Caco-2 (cell line): ENCODE measurements around the gene ZIC1. TPM values are rescaled to one million over a fixed set of nuclear protein-coding genes. Genes with fewer than 3 reads are reported as not detected.

ENCODE experiments used
- BruUV-seq: library from RNA; stranded (reverse); fragments of 400-500 nt; replicated peaks from 2 replicates; lab custom pipeline; 2021; lab: Mats Ljungman, UMichigan
- CTCF ChIA-PET: fragments of 300-600 bp; sonication (Branson Sonifier 250); formaldehyde crosslinking; loops from one replicate; lab custom pipeline; 2022; ENCODE audit warnings: antibody characterized with exemption; lab: Charles Lee
- POLR2A ChIA-PET: fragments of 300-600 bp; sonication (Branson Sonifier 250); formaldehyde crosslinking; loops from one replicate; lab custom pipeline; 2022; ENCODE audit warnings: antibody characterized with exemption; lab: Charles Lee
- DNase-seq, 2 experiments: peaks; one replicate each; pipeline versions ENCODE4 v3.0.0 to v3.0.0-alpha.2; 2020 to 2022
- H3K27me3 ChIP-seq: replicated peaks from 2 replicates; pipeline ENCODE4 v1.6.0; 2011; ENCODE audit warnings: low read length; ENCODE audit not compliant: control insufficient read depth, insufficient read depth
- H3K36me3 ChIP-seq: 2 replicates; pipeline ENCODE4 v1.5.1; 2011; ENCODE audit warnings: low read length; ENCODE audit not compliant: control insufficient read depth, insufficient read depth
- H3K4me1 ChIP-seq: fragments of 250-450 bp; sonication (Bioruptor Pico); 2 replicates; pipeline ENCODE4 v1.5.1; 2020; ENCODE audit warnings: mild to moderate bottlenecking
- H3K4me3 ChIP-seq: 2 replicates; pipeline ENCODE4 v1.5.1; 2011; ENCODE audit warnings: low read depth, mild to moderate bottlenecking, control low read depth, low read length
- H3K9me3 ChIP-seq: fragments of 250-450 bp; sonication (Bioruptor Pico); 2 replicates; pipeline ENCODE4 v1.5.1; 2020; ENCODE audit warnings: mild to moderate bottlenecking, moderate library complexity
- H3K27ac Mint-ChIP-seq: one replicate; pipeline ENCODE4 v1.8.0; 2022; ENCODE audit warnings: mixed read lengths; ENCODE audit not compliant: unreplicated experiment
- H3K27me3 Mint-ChIP-seq: one replicate; pipeline ENCODE4 v1.8.0; 2022; ENCODE audit warnings: mixed read lengths; ENCODE audit not compliant: insufficient read depth, unreplicated experiment
- H3K36me3 Mint-ChIP-seq: one replicate; pipeline ENCODE4 v1.8.0; 2022; ENCODE audit warnings: mild to moderate bottlenecking, mixed read lengths; ENCODE audit not compliant: insufficient read depth, unreplicated experiment
- H3K4me1 Mint-ChIP-seq: one replicate; pipeline ENCODE4 v1.8.0; 2022; ENCODE audit warnings: low read depth, mixed read lengths; ENCODE audit not compliant: unreplicated experiment
- H3K4me3 Mint-ChIP-seq: one replicate; pipeline ENCODE4 v1.8.0; 2022; ENCODE audit warnings: mild to moderate bottlenecking, moderate library complexity, mixed read lengths; ENCODE audit not compliant: unreplicated experiment
- H3K9me3 Mint-ChIP-seq: one replicate; pipeline ENCODE4 v1.8.0; 2022; ENCODE audit warnings: mixed read lengths; ENCODE audit not compliant: unreplicated experiment
- intact Hi-C: fragments of 100-400 bp; cut with micrococcal nuclease; formaldehyde crosslinking; loops from one replicate; pipeline ENCODE4 v1.10.0; 2022; ENCODE audit not compliant: unreplicated experiment
- total RNA-seq: library from RNA; stranded (reverse); gene quantifications from 2 replicates; pipeline ENCODE4 v1.2.3, GENCODE V29; 2022
- TF ChIP-seq, protein P1 (sequence below), 2 experiments: fragments of 200-600 bp in 1 of 2; IDR thresholded peaks; 1 replicate in 1 of 2; 2 replicates in 1 of 2; pipeline versions ENCODE4 v1.5.1 to v1.8.0; 2011 to 2022; ENCODE audit warnings: antibody characterized with exemption in 1 of 2, control low read depth in 1 of 2, inconsistent platforms in 1 of 2, low read depth in 1 of 2, low read length in 1 of 2, mild to moderate bottlenecking in 1 of 2, moderate library complexity in 1 of 2; ENCODE audit not compliant: insufficient read depth in 1 of 2, severe bottlenecking in 1 of 2, unreplicated experiment in 1 of 2

ZIC1 gene
- total RNA-seq, 1 experiment from 2014 or later = not detected

DNA sequence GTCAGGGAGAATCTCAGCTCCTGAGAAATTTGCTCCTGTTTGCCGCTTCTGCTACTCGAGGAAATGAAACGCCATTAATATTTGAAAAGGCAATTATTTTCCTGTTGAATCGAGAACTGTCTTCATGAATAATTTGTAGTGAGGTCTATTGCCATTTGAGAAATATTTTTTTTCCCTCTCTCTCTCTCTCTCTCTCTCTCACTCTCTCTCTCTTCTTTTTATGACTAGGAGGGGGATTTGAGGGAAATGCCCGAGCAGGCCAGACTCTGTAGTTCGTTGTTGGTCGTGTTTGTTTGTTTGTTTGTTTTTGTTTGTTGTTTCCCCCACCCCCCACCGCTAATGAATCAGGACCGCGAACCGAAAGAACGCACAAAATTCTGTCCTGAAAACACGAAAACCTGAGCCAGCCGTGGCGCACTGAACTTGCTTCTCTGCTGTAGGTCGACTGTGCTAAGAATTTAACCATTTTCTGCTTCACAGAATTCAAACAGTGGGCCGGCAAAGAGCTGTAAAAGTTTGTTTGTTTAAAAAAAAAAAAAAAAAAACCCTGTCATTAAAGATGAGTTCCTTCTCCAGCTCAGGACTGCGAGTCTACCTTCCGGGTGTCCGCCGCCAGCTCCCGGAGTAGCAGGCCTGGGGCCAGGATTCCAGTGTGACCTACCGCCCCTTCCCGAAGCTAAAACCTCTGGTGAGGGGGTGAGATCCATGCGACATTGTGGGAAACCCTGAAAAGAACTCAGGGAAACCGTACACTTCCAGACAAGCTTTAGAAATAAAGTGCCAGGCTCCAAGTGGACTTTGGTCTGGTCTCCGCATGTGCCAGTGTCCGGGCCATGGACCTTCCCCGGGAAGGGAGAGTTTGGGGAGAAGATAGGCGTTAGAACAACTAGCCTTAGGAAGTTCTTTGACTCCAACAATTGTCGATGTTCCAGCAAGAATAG lies 15.0 kb upstream of the ZIC1 start:
- Histone ChIP-seq H3K36me3 (no peaks in the 10 kb centered on the region), H3K4me3 (no peak overlapping the region), H3K4me1 (no peaks in the 10 kb centered on the region), H3K9me3 (no peaks in the 10 kb centered on the region), H3K27me3 (no peaks in the 10 kb centered on the region)
- no peak for DNase-seq
- ChIA-PET CTCF (no interaction called here), POLR2A (no interaction called here)
- Mint-ChIP-seq H3K27ac (no peak overlapping the region), H3K27me3 (no peaks in the 10 kb centered on the region), H3K36me3 (no peaks in the 10 kb centered on the region), H3K4me3 (no peak overlapping the region), H3K4me1 (no peaks in the 10 kb centered on the region), H3K9me3 (no peaks in the 10 kb centered on the region)
- TF ChIP-seq, protein P1, sequence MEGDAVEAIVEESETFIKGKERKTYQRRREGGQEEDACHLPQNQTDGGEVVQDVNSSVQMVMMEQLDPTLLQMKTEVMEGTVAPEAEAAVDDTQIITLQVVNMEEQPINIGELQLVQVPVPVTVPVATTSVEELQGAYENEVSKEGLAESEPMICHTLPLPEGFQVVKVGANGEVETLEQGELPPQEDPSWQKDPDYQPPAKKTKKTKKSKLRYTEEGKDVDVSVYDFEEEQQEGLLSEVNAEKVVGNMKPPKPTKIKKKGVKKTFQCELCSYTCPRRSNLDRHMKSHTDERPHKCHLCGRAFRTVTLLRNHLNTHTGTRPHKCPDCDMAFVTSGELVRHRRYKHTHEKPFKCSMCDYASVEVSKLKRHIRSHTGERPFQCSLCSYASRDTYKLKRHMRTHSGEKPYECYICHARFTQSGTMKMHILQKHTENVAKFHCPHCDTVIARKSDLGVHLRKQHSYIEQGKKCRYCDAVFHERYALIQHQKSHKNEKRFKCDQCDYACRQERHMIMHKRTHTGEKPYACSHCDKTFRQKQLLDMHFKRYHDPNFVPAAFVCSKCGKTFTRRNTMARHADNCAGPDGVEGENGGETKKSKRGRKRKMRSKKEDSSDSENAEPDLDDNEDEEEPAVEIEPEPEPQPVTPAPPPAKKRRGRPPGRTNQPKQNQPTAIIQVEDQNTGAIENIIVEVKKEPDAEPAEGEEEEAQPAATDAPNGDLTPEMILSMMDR (IDR thresholded peaks at IDR 0.05; ENCODE audit: insufficient read depth in 1 of 2, low read depth in 1 of 2, low read length in 1 of 2, severe bottlenecking in 1 of 2, unreplicated experiment in 1 of 2) = no peak
- no TSS peak for BruUV-seq
- intact Hi-C loops = no loop called here

GRCh38 chr3:147394884-147395225 lies 14.3 kb upstream of the ZIC1 start:
- H3K27ac Mint-ChIP-seq = no peak overlapping the region
- H3K4me1 Mint-ChIP-seq = no peaks in the 10 kb centered on the region
- intact Hi-C loops = no loop called here
- no TSS peak for BruUV-seq
- Histone ChIP-seq H3K36me3 (no peaks in the 10 kb centered on the region), H3K9me3 (no peaks in the 10 kb centered on the region), H3K4me3 (no peak overlapping the region), H3K27me3 (no peaks in the 10 kb centered on the region), H3K4me1 (no peaks in the 10 kb centered on the region)
- no peaks in the 10 kb centered on the region for H3K36me3 Mint-ChIP-seq
- DNase-seq = no peak
- ChIA-PET POLR2A (no interaction called here), CTCF (no interaction called here)
- H3K4me3 Mint-ChIP-seq = no peak overlapping the region
- TF ChIP-seq, protein P1 (IDR thresholded peaks at IDR 0.05; ENCODE audit: insufficient read depth in 1 of 2, low read depth in 1 of 2, low read length in 1 of 2, severe bottlenecking in 1 of 2, unreplicated experiment in 1 of 2) = no peak
- no peaks in the 10 kb centered on the region for H3K9me3 Mint-ChIP-seq
- no peaks in the 10 kb centered on the region for H3K27me3 Mint-ChIP-seq

- Mint-ChIP-seq H3K27me3 (no peaks in the 10 kb centered on the region), H3K36me3 (no peaks in the 10 kb centered on the region), H3K4me1 (no peaks in the 10 kb centered on the region), H3K4me3 (no peak overlapping the region), H3K27ac (no peak overlapping the region), H3K9me3 (no peaks in the 10 kb centered on the region)
- Histone ChIP-seq H3K4me3 (no peak overlapping the region), H3K9me3 (no peaks in the 10 kb centered on the region), H3K4me1 (no peaks in the 10 kb centered on the region), H3K27me3 (no peaks in the 10 kb centered on the region), H3K36me3 (no peaks in the 10 kb centered on the region)
- TF ChIP-seq, protein P1 (IDR thresholded peaks at IDR 0.05; ENCODE audit: insufficient read depth in 1 of 2, low read depth in 1 of 2, low read length in 1 of 2, severe bottlenecking in 1 of 2, unreplicated experiment in 1 of 2) = no peak
- intact Hi-C loops = no loop called here
- CTCF ChIA-PET = no interaction called here
- POLR2A ChIA-PET = no interaction called here
- DNase-seq = no peak
- BruUV-seq = no TSS peak
Measured at GRCh38 chr3:147395899-147396711, 13.1 kb upstream of the ZIC1 start.
